NCI-H146 (cell line): ENCODE results near the gene C2CD4D.
"Not testable (repeated sequence)": the region's sequence is repeated elsewhere in the genome, so short reads cannot be mapped to it uniquely, and the experiment has no call there.

Experiments
- DNase-seq: peaks from one replicate; lab custom pipeline; 2025; lab: John Stamatoyannopoulos, UW

The C2CD4D gene

DNA sequence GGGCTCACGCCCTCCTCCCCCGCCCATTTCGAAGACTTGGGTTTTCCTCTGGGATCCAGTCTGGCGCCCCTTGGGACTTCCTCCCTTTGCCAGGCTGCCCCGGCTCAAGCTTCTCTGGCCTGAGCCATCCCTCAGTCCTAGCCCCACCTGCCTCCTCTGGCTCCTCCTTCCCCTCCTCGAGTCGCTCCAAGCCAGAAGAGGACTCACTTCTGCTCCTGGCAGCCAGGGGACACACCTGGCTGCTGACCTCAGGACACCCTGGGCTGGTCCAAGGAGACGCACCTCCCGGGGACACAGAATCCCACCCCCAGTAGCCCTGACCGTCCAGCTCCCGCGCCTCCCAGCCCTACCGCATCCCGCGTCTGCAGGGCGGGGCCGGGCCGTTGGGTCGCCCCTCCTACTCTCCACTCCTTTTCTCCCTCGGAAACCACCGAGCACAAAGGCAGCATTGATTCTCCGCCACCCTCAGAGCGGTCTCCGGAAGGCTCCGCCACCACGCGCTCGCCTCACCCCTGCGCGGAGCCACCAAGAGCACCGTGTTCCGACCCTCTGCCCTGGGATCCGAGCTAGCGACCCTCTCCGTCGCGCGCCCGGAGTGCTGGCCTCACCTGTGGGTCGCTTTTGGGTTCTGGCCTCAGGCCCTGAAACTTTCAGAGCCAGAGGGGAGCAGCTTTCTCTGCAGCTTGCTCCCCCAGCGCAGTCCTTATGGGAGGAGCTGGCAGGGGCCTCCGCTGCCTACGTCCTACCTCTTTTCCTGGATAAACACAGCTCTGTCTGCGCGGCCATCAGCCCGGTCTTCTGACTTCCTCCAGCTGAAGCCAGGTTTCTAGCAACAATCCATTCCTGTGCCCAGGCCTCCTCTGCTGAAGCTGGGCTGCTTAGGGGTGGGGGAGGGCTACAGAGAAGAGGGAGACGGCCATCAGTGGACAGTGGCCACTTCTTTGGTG is at the start of gene C2CD4D:
TSS of gene C2CD4D (minus strand) at position 364 of the 947 bp plus-strand sequence. CDS start 831 bp downstream, outside the sequence.
- DNase-seq: peak; percentile 87

DNA sequence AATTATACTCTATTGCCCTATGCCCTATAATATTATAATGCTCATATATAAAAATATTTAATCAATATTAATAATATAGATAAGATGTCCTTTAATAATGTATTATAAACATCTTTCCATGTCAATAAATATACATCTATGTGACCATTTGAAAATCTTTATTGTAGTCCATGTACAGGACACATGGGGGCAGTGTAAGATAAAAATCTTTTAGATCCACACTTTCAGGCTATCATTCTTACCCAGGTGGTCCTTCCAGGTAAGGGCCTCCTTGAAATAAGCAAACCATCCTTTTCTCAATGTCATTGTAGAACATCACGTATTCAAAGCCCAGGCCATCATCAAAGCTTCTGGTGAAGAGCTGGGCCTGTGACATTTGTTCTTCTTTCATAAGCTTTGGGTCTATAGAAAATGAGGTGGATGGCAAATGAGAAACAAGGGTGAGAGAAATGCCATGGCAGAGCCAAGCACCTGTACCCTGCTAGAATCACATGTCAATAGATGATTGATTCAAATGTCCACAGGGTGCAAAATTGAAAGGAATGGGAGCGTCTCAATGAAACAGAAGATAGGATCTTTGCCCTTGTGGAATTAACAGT is 49.5 kb upstream of the C2CD4D start:
- DNase-seq: no peak

DNA sequence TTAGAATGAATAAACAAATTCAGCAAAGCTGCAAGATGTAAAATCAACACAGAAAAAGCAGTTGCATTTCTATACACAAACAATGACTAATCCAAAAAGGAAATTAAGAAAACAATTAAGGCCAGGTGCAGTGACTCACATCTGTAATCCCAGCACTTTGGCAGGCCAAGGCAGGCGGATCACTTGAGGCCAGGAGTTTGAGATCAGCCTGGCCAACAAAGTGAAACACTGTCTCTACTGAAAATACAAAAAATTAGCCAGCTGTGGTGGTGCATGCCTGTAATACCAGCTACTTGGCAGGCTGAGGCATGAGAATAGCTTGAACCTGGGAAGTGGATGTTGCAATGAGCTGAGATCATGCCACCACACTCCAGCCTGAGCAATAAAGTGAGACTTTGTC is 47.4 kb upstream of the C2CD4D start:
- no peak for DNase-seq

DNA sequence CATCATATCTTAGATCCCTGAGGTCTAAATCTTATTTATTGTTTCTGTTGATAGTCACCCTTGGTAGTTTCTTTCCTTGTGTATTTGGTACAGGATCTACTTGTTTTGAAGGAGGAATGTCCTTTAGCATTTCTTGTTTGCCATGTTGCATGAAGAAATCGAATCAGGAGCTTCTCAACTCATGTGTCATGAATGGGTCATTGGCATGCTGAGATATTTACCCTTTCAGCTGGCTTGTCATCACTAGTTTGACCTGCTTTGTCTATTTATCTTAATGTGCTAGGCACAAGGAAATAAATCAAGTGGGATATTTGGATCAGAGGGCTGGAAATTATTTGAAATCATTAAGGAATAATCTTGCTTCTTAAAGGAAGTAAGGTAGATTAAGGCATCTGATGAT is 45.9 kb upstream of the C2CD4D start:
- DNase-seq: no peak

DNA sequence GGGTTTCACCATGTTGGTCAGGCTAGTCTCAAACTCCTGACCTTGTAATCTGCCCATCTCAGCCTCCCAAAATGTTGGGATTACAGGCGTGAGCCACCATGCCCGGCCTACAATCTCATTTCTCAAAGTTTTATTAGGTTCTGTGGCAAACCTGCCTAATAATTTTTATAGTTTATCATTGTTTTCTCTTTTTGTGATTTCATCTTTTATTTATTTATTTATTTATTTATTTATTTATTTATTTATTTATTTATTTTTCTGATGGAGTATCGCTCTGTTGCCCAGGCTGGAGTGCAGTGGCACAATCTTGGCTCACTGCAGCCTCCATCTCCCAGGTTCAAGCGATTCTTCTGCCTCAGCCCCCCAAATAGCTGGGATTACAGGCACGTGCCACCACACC is 45.3 kb upstream of the C2CD4D start:
- DNase-seq: not testable (repeated sequence)

DNA sequence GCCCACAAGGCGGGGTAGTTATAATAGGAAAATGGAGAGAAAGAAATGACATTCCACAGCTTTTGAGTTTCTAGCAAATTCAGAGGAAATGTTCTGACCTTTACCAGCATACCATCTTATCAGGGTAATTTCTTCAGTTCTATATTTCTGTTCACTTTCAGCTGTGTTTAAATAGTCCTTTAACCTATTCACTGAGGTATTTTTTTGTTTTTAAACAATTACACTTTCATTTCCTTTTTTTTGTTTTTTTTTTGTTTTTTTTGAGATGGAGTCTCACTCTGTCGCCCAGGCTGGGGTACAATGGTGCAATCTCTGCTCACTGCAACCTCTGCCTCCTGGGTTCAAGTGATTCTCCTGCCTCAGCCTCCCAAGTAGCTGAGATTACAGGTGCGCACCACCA is 44.8 kb upstream of the C2CD4D start:
- DNase-seq: not testable (repeated sequence)

DNA sequence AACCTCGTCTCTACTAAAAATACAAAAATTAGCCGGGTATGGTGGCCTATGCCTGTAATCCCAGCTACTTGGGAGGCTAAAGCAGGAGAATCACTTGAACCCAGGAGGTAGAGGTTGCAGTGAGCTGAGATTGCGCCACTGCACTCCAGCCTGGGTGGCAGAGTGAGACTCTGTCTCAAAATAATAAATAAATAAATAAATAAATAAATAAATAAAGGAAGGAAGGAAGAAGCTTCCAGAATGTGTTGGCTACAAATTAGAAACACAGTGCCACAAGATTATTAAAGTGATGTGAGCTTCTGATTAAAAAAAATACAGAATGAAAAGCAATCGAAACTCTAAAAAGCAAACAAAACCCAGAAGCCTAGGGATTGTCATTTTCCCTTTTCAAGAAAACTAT is 44.3 kb upstream of the C2CD4D start:
- not testable (repeated sequence) for DNase-seq

DNA sequence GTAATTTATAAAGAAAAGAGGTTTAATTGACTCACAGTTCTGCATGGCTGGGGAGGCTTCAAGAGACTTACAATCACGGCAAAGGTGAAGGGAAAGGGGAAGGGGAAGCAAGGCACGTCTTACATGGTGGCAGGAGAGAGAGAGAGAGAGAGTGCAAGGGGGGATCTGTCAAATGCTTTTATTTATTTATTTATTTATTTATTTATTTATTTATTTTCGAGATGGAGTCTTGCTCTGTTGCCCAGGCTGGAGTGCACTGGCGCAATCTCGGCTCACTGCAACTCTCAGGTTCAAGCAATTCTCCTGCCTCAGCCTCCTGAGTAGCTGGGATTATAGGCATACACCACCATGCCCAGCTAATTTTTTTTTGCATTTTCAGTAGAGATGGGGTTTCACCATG is 43.3 kb upstream of the C2CD4D start:
- DNase-seq: not testable (repeated sequence)

- DNase-seq: no peak
Measured at GRCh38 chr1:151882466-151882865, 42.8 kb upstream of the C2CD4D start.

DNA sequence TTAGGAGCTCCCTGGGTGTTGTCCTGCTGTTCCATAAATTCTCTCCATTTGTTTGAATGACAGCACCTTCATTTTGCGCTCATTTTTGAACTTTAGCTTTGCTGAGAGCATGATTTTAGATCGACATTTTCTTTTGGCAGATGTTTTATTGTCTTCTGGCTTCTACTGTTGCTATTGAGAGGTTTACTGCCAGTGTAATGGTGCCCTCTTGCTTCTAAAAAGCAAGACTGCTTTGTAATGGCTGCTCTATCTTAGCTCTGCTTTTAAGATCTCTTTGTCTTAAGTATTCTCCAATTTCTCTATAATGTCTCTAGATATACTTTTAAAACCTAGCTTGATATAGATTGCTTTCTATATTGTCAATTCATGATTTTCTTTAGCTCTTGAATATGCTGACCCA is 41.9 kb upstream of the C2CD4D start:
- no peak for DNase-seq

DNA sequence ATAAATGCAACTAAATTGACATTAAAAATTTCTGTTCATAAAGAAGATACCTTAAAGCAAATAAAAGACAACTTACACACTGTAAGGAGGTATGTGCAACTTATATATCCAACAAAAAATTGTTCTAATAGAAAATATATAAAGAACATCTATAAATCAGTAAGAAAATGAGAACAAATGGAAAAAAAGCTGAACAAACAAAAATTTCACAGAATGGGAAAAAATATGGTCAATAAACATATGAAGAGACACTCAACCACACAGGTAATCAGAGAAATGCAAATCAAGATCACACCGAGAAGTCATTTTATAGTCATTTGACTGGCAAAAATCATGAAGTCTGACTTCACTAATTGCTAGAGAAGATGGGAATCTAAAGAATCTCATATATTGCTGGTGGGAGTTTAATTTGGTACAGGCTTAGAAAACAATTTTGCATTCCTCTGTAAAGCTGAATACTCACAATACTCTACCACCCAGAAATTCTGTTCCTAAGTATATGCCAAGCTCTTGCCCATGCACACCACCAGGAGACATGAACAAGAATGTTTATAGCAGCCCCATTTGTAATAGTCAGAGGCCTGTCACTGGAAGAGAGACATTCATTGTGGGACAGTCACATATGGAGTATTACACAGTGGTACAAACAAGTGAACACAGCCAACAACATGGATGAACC is 35.9 kb upstream of the C2CD4D start:
- no peak for DNase-seq

GRCh38 chr1:151872776-151873175 is 33.2 kb upstream of the C2CD4D start:
- DNase-seq: not testable (repeated sequence)

GRCh38 chr1:151871284-151872030 is 31.8 kb upstream of the C2CD4D start:
- no peak for DNase-seq

- DNase-seq: no peak
Measured at GRCh38 chr1:151868486-151868885, 28.9 kb upstream of the C2CD4D start.

DNA sequence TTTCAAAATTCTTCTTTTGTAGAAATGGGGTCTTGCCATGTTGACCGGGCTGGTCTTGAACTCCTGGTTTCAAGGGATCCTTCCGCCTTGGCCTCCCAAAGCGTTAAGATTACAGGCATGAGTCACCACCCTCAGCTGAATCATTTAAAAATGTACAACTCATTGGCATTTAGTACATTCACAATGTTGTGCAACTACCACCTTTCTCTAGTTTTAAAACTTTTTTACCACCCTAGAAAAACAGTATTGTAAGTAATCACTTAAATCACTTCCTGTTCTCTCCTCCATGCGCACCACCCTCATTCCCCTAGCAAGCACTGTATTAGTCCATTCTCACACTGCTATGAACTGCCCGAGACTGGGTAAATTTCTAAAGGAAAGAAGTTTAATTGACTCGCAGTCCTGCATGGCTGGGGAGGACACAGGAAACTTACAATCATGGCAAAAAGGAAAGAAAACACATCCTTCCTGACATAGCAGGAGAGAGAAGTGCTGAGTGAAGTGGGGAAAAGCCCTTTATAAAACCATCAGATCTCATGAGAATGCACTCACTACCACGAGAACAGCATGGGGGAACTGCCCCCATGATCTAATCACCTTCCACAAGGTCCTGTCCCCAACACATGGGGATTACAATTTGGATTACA is 28.3 kb upstream of the C2CD4D start:
- DNase-seq: no peak

DNA sequence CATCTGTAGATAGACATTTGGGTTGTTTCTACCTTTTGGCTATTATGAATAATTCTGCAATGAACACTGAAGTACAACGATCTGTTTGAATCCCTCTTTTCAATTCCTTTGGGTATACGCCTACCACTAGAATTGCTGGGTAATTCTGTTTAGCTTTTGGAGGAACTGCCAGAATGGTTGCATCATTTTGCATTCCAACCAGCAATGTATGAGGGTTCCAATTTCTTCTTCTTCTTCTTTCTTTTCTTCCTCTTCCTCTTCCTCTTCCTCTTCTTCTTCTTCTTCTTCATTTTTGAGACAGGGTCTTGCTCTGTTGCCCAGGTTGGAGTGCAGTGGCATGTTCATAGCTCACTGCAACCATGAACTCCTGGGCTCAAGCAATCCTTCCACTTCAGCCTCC is 27.7 kb upstream of the C2CD4D start:
- no peak for DNase-seq

GRCh38 chr1:151864411-151864810 is 24.8 kb upstream of the C2CD4D start:
- DNase-seq: no peak

DNA sequence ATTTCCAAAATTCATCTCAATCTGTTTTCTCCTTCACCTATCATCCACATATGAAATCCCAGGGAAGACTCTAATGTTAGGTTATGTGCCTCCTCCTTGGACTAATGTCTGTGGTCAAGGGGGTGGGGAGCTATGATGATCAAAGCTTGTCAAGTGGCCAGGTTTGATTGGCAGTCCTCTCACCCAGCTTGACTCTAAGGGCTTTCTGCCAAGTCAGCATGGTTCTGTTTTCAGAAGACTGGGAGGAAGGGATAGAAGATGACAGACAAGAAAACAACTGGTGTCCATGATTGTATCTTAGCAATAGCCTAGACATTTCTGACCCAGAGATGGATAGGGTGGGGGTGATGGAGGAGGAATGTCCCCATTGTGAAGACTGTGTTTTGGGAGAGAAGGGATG is 23.0 kb upstream of the C2CD4D start:
- no peak for DNase-seq

DNA sequence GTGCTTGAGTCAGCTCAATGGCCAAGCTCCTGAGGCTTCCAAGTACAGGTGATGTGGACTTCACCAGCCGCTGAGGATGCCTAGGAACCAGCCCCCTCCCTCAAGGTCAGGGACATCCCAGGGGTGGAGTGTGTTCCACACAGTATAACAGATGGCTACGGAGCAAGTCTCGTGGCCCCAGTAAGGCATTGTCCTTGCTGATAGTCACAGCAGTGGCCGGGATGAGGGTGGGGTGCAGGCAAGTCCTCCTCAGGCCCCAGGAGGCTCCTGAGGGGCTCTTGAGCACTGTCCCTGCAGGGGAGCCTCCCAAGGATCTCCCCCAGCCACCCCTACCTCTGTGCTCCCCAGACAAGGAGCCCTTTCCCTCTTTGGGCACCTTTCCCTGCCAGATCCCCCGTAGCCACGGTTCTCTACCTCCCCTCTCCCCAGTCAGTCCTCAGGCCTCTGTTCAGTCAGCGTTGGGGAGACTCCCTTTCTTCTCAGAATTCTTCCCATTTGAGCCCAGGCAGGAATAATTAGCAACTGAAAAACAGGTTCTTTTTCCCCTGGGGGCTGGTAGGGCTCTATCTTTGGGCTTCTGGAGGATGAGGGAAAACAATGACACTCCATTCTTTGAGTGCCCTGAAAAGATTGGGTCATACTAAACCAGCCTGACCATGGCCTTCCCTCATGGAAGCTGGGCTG is 21.0 kb upstream of the C2CD4D start:
- DNase-seq: no peak

DNA sequence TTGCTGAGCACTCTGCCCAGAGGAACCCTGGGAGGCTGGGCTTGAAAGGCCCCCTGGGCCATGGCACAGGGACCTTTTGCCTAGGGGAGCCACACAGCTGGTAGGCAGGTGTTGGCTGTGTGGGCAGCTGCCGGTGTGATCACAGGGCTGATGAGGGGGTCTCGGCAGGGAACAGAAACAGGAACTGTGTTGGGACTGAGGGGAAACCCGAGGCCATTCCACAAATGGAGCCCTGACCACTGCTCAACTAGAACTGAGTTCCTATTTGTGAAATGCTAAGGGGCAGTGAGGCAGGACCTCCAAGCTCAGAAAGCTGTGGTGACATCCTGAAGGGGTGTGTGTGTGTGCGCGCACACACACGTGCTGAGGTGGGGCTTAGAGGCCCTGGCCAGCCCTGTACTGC is 20.3 kb upstream of the C2CD4D start:
- no peak for DNase-seq
